ENCODE results near the gene HLA-DMB. TPM values are rescaled to one million over a fixed set of nuclear protein-coding genes. Genes with fewer than 3 reads are reported as not detected.

HLA-DMB gene
- total RNA-seq, result 1.3 and 1.4 TPM in 2 replicates

DNA sequence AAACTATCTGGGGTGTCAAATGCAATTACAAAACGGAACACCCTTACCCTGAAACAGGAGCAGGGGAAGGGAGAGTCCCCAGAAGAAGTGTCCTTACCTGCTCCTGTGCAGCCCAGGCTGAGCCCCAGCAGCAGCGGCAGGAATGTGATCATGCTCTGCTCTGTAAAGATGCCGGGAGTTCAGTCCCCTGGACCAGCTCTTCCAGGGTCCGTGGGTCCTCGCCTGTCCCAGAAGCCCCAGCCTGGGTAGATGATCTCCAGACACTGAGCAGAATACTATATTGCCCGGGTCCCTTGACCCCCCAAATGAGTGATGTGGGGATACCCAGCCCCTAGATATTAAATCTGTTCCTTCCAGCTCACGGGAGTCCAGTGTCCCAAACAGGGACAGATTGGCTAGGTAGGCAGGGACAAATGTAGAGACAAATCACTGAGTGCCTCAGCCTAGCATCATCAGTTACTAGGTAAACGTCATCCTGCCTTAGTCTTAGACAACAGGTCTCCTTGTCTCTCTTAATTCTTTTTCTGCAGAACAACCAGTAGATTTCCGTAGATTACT is at the start of gene HLA-DMB:
TSS of gene HLA-DMB (minus strand) at position 373 of the 558 bp plus-strand sequence. CDS start at position 152, 221 bp downstream.
- H3K27ac Mint-ChIP-seq, result peak within 1 kb of the TSS; percentile 91
- peaks cover 55% of the 10 kb centered on the region for H3K4me1 Mint-ChIP-seq (ENCODE audit: low read depth)
- H3K4me3 Mint-ChIP-seq (ENCODE audit: low read depth), result peak within 1 kb of the TSS; percentile 77
- peaks cover 6% of the 10 kb centered on the region for H3K36me3 Mint-ChIP-seq (ENCODE audit: low read depth)
- intact Hi-C loops (cut with micrococcal nuclease), result loop anchor here (1.0 kb wide), 1 partner anchor 7 kb away; no protein-coding TSS in a partner anchor
- peak; percentile 48 for DNase-seq (ENCODE audit: low spot score)
- H3K9me3 Mint-ChIP-seq, result peaks cover 10% of the 10 kb centered on the region
- H3K27me3 Mint-ChIP-seq (ENCODE audit: low read depth), result no peaks in the 10 kb centered on the region

DNA sequence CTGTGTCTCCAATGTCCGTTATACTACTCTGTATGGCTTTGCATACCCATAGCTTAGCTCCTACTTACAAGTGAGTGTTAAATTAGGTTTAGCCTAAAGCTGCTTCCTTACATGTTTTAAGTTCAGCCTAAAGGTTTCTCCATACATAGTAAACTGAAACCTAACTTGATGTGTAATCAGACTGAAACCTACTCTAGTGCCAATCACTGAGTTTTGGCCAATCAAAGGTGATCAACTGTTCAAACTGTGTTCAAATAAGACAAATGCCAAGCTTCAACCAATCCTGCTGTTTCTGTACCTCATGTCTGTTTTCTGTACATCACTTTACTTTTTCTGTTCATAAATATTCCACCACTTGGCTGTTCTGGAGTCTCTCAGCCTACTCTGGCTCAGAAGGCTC is 48.5 kb upstream of the HLA-DMB start:
- H3K4me1 Mint-ChIP-seq (ENCODE audit: low read depth), result peaks cover 15% of the 10 kb centered on the region
- DNase-seq (ENCODE audit: low spot score), result no peak
- no peaks in the 10 kb centered on the region for H3K9me3 Mint-ChIP-seq
- H3K27me3 Mint-ChIP-seq (ENCODE audit: low read depth), result peaks cover 18% of the 10 kb centered on the region
- H3K4me3 Mint-ChIP-seq (ENCODE audit: low read depth), result no peak overlapping the region
- H3K27ac Mint-ChIP-seq, result no peak overlapping the region
- H3K36me3 Mint-ChIP-seq (ENCODE audit: low read depth), result no peaks in the 10 kb centered on the region
- intact Hi-C loops (cut with micrococcal nuclease), result no loop called here

DNA sequence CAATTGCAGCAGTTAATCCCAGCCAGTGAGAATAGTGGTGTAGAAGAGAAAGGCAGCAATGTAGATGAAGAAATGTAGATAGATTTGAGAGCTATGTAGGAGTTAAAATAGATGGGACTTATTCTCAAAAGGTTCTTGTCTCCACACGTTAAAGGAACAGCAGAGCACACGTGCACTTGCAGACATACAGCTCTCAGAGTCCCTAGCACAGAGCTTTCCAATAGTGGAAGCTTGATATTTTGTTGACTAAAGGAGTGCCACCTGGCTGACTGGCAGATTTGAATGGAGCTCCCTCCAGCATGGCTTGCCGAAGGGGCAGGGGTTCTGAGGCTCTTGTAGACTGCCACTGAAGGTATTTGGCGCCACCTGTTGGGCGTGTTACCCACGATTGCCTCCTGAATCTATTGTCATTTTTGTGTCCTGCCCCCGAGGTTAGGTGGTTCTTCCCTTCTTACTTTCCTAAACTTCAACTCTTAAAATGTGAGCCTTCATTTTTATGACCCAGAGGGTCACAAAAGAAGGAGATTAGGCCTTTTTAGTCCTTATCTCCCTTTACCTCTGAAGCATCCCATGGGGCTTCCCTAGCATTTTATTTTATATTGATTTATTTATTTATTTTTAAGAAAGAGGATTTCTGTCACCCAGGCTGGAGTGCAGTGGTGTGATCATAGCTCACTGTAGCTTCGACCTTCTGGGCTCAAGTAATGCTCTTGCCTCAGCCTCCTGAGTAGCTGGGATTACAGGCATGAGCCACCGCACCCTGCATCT is 44.0 kb upstream of the HLA-DMB start:
- intact Hi-C loops (cut with micrococcal nuclease), result loop anchor here (1.0 to 2.0 kb wide), 2 partner anchors 52 to 100 kb away; no protein-coding TSS in a partner anchor
- Mint-ChIP-seq H3K4me3 (ENCODE audit: low read depth) (no peak overlapping the region), H3K4me1 (ENCODE audit: low read depth) (peaks cover 19% of the 10 kb centered on the region), H3K36me3 (ENCODE audit: low read depth) (peaks cover 30% of the 10 kb centered on the region), H3K27me3 (ENCODE audit: low read depth) (peaks cover 2% of the 10 kb centered on the region), H3K9me3 (no peaks in the 10 kb centered on the region), H3K27ac (peak overlapping the region; percentile 29)
- DNase-seq (ENCODE audit: low spot score), result peak; percentile 75

DNA sequence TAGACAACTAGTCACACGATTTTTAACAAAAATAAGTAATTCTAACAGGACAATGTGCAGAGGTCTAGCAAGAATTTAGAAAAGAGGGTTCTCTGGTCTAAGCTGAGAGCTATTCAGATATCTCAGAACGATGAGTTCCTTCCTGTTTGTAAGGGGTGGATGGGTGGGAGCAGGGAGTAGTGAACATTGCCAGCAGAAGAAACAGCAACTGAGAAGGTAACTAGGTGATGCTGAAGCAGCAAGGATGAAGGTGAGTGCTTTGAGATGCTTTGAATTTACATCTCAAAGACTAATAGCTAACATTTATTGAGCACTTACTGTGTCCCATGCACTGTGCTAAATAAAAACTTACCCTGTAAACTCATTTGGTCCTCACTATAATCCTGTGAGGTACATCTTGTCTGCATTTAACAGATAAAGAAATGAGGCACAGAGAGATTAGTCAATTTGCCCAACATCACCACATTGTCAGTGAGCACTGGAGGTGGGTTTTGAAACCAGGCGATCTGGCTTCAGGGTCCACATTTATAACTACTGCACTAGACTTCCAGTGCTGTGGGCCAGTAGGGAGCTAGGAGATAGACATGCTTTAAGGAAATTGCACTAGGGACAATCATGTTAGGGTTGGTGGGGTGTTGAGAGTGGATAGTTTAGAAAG is 43.3 kb upstream of the HLA-DMB start:
- DNase-seq (ENCODE audit: low spot score), result no peak
- peak overlapping the region; percentile 39 for H3K27ac Mint-ChIP-seq
- intact Hi-C loops (cut with micrococcal nuclease), result loop anchor here (1.0 to 2.0 kb wide), 2 partner anchors 51 to 99 kb away; no protein-coding TSS in a partner anchor
- no peaks in the 10 kb centered on the region for H3K9me3 Mint-ChIP-seq
- H3K36me3 Mint-ChIP-seq (ENCODE audit: low read depth), result peaks cover 37% of the 10 kb centered on the region
- peaks cover 2% of the 10 kb centered on the region for H3K27me3 Mint-ChIP-seq (ENCODE audit: low read depth)
- H3K4me3 Mint-ChIP-seq (ENCODE audit: low read depth), result no peak overlapping the region
- H3K4me1 Mint-ChIP-seq (ENCODE audit: low read depth), result peaks cover 17% of the 10 kb centered on the region

DNA sequence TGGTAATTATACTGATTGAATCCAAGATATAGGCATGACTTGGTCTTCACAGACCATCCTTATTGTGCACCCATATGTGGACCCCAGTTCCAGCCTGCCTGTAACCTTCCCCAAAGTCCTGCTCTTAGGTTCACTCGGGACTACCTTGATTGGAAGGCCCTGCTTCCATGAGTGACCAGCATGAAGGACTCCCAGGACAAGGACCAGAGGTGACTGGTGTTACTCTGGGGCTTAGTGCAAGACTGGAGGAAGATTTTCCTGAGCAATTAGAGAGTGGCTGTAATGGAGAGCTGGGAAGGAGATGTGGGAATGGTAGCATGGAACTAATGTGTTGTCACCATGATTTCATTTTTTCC is 42.6 kb upstream of the HLA-DMB start:
- Mint-ChIP-seq H3K27ac (peak overlapping the region; percentile 39), H3K36me3 (ENCODE audit: low read depth) (peaks cover 44% of the 10 kb centered on the region), H3K4me1 (ENCODE audit: low read depth) (peaks cover 17% of the 10 kb centered on the region), H3K4me3 (ENCODE audit: low read depth) (no peak overlapping the region), H3K9me3 (no peaks in the 10 kb centered on the region), H3K27me3 (ENCODE audit: low read depth) (peaks cover 2% of the 10 kb centered on the region)
- DNase-seq (ENCODE audit: low spot score), result no peak
- intact Hi-C loops (cut with micrococcal nuclease), result no loop called here

DNA sequence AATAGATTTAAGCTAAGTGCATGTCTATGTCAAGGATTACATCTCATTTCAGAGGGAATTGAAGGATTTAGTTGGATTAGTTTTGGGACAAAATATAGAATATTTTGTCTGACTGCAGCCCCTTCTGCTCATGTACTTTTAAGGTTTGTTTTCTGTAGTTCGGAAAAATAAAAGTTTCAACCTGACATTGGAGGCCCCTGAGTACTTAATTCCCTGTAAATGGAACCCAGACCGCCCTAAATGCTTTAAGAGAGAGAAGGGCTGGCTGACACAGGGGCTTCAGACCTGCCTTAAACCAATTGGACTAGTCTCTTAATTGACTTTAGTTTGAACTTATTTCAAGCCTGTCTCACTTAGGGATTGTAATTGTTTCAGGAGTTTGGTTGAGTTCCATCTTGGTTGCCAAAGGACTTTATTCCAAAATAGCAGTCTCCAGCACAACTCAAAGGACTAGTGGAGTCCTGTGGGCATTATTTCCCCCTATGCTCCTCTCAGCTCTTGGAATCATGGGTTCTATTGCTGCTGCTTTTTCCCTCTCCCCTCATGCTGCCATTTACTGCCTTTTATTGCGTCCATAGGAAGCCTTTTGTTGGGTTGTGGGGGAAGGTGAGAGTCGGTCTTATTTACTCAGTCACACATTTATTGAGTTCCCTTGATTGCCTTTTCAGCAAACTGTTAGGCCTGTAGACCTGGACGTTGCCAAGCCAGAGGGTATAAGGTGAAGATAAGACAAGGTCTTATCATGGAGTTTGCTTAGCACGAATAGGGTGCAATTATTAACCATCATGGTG is 42.1 kb upstream of the HLA-DMB start:
- Mint-ChIP-seq H3K27me3 (ENCODE audit: low read depth) (peaks cover 2% of the 10 kb centered on the region), H3K27ac (no peak overlapping the region), H3K36me3 (ENCODE audit: low read depth) (peaks cover 49% of the 10 kb centered on the region), H3K9me3 (no peaks in the 10 kb centered on the region), H3K4me3 (ENCODE audit: low read depth) (no peak overlapping the region), H3K4me1 (ENCODE audit: low read depth) (peaks cover 13% of the 10 kb centered on the region)
- no peak for DNase-seq (ENCODE audit: low spot score)
- intact Hi-C loops (cut with micrococcal nuclease), result no loop called here

DNA sequence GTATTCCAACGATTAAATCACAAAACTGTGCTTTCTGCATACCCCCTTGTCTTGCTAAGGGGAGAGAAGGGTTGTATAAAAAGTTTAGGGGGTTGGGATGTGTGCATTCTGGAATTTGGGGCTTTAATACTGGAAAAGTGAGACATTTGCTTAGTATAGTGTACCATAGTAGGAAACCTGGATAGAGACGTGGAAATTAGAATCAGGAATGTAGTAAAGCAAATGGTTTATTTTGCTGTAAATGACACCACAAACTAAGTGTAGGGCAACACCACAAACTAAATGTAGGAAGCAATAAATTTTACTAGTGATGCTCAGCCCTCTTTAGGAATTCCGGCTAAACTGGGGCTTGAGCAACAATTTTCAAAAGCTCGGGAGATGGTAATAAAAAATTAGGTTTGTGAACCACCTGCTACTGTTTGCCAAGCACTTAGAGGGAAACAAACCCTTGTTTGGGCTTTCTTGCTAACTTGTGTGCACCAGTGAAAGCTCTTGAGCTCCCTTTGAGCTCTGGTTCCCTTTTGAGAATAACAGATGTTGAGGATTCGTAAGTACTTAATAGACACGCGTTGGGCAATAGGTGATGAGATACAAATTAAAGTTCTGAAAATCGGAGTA is 41.4 kb upstream of the HLA-DMB start:
- DNase-seq (ENCODE audit: low spot score), result no peak
- intact Hi-C loops (cut with micrococcal nuclease), result no loop called here
- H3K27ac Mint-ChIP-seq, result peak overlapping the region; percentile 3

DNA sequence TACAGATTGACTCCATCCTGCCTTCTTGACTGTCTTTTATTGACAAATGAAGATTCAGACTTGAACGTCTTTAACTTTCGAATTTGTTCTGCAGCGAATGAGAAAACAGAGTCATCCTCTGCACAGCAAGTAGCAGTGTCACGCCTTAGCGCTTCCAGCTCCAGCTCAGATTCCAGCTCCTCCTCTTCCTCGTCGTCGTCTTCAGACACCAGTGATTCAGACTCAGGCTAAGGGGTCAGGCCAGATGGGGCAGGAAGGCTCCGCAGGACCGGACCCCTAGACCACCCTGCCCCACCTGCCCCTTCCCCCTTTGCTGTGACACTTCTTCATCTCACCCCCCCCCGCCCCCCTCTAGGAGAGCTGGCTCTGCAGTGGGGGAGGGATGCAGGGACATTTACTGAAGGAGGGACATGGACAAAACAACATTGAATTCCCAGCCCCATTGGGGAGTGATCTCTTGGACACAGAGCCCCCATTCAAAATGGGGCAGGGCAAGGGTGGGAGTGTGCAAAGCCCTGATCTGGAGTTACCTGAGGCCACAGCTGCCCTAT is 39.7 kb upstream of the HLA-DMB start:
- Mint-ChIP-seq H3K36me3 (ENCODE audit: low read depth) (peaks cover 73% of the 10 kb centered on the region), H3K27me3 (ENCODE audit: low read depth) (no peaks in the 10 kb centered on the region), H3K4me3 (ENCODE audit: low read depth) (no peak overlapping the region), H3K9me3 (no peaks in the 10 kb centered on the region), H3K27ac (no peak overlapping the region), H3K4me1 (ENCODE audit: low read depth) (peaks cover 32% of the 10 kb centered on the region)
- intact Hi-C loops (cut with micrococcal nuclease), result no loop called here
- DNase-seq (ENCODE audit: low spot score), result no peak

More for the DNA sequence above, 41.4 kb upstream of the HLA-DMB start:
- Mint-ChIP-seq H3K4me1 (ENCODE audit: low read depth) (peaks cover 16% of the 10 kb centered on the region), H3K36me3 (ENCODE audit: low read depth) (peaks cover 56% of the 10 kb centered on the region), H3K27me3 (ENCODE audit: low read depth) (peaks cover 2% of the 10 kb centered on the region), H3K9me3 (no peaks in the 10 kb centered on the region), H3K4me3 (ENCODE audit: low read depth) (no peak overlapping the region)

DNA sequence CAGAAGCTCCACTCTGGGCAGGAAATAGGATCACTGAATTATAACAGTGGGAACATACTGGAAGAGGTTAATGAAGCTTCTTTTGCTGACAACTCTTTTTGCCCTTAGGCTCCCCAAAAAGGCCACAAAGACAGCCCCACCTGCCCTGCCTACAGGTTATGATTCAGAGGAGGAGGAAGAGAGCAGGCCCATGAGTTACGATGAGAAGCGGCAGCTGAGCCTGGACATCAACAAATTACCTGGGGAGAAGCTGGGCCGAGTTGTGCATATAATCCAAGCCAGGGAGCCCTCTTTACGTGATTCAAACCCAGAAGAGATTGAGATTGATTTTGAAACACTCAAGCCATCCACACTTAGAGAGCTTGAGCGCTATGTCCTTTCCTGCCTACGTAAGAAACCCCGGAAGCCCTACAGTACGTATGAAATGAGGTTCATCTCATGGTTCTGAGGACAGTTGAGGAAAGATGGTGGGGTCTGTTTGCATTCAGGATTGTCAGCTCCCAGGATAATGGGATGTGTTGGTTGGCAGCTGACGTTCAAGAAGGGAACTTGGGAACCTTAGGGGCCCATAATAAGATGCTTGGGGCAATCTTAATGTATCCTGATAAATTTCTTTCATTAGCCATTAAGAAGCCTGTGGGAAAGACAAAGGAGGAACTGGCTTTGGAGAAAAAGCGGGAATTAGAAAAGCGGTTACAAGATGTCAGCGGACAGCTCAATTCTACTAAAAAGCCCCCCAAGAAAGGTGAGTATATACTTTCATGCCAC is 39.1 kb upstream of the HLA-DMB start:
- Mint-ChIP-seq H3K4me1 (ENCODE audit: low read depth) (peaks cover 38% of the 10 kb centered on the region), H3K27me3 (ENCODE audit: low read depth) (no peaks in the 10 kb centered on the region), H3K9me3 (no peaks in the 10 kb centered on the region), H3K4me3 (ENCODE audit: low read depth) (no peak overlapping the region), H3K27ac (no peak overlapping the region), H3K36me3 (ENCODE audit: low read depth) (peaks cover 79% of the 10 kb centered on the region)
- no peak for DNase-seq (ENCODE audit: low spot score)
- intact Hi-C loops (cut with micrococcal nuclease), result no loop called here

DNA sequence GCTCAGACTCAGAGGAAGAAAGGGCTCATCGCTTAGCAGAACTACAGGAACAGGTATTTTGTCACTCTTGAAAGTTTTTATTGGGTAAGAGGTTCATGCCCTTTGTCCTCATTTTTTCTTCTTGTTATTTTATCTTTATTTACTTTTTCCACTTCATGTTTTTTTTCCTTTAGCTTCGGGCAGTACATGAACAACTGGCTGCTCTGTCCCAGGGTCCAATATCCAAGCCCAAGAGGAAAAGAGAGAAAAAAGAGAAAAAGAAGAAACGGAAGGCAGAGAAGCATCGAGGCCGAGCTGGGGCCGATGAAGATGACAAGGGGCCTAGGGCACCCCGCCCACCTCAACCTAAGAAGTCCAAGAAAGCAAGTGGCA is 37.1 kb upstream of the HLA-DMB start:
- Mint-ChIP-seq H3K9me3 (no peaks in the 10 kb centered on the region), H3K4me1 (ENCODE audit: low read depth) (peaks cover 32% of the 10 kb centered on the region), H3K36me3 (ENCODE audit: low read depth) (peaks cover 96% of the 10 kb centered on the region), H3K27me3 (ENCODE audit: low read depth) (no peaks in the 10 kb centered on the region), H3K27ac (peak overlapping the region; percentile 13), H3K4me3 (ENCODE audit: low read depth) (no peak overlapping the region)
- intact Hi-C loops (cut with micrococcal nuclease), result no loop called here
- no peak for DNase-seq (ENCODE audit: low spot score)

DNA sequence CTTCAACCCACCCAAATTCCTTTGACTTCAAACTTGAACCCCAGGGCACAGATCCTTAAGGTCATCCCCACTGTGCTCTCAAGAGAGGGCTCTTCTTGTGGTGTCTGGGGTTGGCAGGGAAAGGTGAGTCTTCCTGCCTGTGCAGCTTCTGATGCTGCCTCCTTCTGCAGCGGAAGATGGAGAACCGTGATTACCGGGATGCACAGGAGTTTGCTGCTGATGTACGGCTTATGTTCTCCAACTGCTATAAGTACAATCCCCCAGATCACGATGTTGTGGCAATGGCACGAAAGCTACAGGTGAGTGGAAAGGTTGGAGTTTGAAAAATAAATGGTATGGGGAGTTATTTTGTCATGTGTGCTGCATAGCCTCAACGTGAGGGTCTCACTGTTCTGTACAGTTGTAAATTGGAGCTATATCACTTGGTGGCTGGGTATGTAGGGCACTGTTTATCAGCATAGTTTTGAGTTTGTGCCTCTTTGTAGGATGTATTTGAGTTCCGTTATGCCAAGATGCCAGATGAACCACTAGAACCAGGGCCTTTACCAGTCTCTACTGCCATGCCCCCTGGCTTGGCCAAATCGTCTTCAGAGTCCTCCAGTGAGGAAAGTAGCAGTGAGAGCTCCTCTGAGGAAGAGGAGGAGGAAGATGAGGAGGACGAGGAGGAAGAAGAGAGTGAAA is 36.6 kb upstream of the HLA-DMB start:
- H3K4me3 Mint-ChIP-seq (ENCODE audit: low read depth), result no peak overlapping the region
- H3K27me3 Mint-ChIP-seq (ENCODE audit: low read depth), result no peaks in the 10 kb centered on the region
- peaks cover 32% of the 10 kb centered on the region for H3K4me1 Mint-ChIP-seq (ENCODE audit: low read depth)
- DNase-seq (ENCODE audit: low spot score), result no peak
- H3K9me3 Mint-ChIP-seq, result no peaks in the 10 kb centered on the region
- peaks cover 97% of the 10 kb centered on the region for H3K36me3 Mint-ChIP-seq (ENCODE audit: low read depth)
- intact Hi-C loops (cut with micrococcal nuclease), result no loop called here
- H3K27ac Mint-ChIP-seq, result peak overlapping the region; percentile 13

Measured in activated T-helper 2 cell treated with anti-CD3 and anti-CD28 coated beads, Interferon-gamma antibody, Interleukin-2, Interleukin-4, amounts not matched to agents 10 μg/mL and 5 μg/mL and 100 μg/mL, durations not matched to agents 14 hours and 24 hours and 36 hours (primary cell).